ENCODE results near the gene MYCBP2. TPM values are rescaled to one million over a fixed set of nuclear protein-coding genes. Genes with fewer than 3 reads are reported as not detected.

The MYCBP2 gene
- total and polyA plus RNA-seq, 3 donors from 2014 or later, result 69.8 to 195 (median 188) TPM

DNA sequence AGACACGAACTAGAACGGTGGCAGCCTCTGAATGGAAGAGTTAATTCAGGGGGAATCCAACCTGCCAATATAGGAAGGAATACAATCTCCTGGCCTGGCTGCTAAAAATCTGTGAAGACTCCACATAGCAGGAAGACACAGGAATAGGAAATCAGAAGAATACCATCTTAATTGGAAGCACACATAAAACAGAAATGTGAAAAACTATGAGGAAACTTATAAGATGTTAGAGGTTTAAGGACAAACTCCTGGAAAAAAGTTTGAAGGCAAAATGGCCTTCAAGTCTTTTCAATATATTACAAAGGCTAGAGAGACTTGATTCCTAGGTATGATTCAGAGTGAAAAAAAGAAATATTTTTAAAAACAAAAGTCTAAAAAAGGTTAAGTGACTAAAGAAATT lies 221.8 kb downstream of the MYCBP2 start:
- Histone ChIP-seq H3K27me3 (no peaks in the 10 kb centered on the region), H3K4me3 (no peak overlapping the region), H3K27ac (no peak overlapping the region), H3K9me3 (no peaks in the 10 kb centered on the region), H3K36me3 (ENCODE audit: low read depth, missing control alignments) (no peaks in the 10 kb centered on the region), H3K4me1 (no peaks in the 10 kb centered on the region)
- TF ChIP-seq POLR2A (IDR thresholded peaks at IDR 0.05), result no peak
- TF ChIP-seq CTCF (IDR thresholded peaks at IDR 0.05), result no peak
- WGBS, 2 donors, result 82 to 95% methylated on average over 2 of the region's 2 CpGs
- intact Hi-C loops (cut with DNase I; ENCODE audit: low total_unique reads), result no loop called here
- DNase-seq, result no peak

- H3K9me3 ChIP-seq, result no peaks in the 10 kb centered on the region
- H3K4me1 ChIP-seq, result no peaks in the 10 kb centered on the region
- TF ChIP-seq CTCF (IDR thresholded peaks at IDR 0.05), result no peak
- TF ChIP-seq POLR2A (IDR thresholded peaks at IDR 0.05), result no peak
- H3K27me3 ChIP-seq, result no peaks in the 10 kb centered on the region
- whole genome bisulfite sequencing, 2 donors, result 96% methylated on average over 3 of the region's 3 CpGs
- H3K36me3 ChIP-seq (ENCODE audit: low read depth, missing control alignments), result no peaks in the 10 kb centered on the region
- H3K4me3 ChIP-seq, result no peak overlapping the region
- no peak for DNase-seq
- H3K27ac ChIP-seq, result no peak overlapping the region
- intact Hi-C loops (cut with DNase I; ENCODE audit: low total_unique reads), result no loop called here
Observed at GRCh38 chr13:77099415-77099814, 227.5 kb downstream of the MYCBP2 start.

DNA sequence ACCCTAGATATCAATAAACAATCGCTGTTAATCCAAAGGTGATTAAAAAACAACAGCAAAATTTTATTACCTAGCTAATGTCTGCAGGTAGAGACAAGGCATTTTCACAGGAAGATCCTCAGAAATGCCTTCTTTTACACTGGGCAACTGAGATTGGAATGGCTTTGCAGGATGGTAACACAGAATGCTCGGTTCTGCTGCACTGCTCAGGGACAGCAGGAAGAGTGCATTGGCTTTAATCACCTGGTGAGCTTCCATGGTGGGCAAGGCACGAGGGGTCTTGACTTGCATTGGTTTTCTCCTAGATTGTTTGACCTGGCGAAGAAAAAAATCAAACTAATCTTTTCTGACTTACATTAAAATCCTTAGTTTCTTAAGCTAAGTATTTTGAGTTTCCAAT lies 231.6 kb downstream of the MYCBP2 start:
- no peak for DNase-seq
- H3K27ac ChIP-seq, result no peak overlapping the region
- 92 to 94% methylated on average over 4 of the region's 4 CpGs for WGBS, 2 donors
- no peaks in the 10 kb centered on the region for H3K27me3 ChIP-seq
- intact Hi-C loops (cut with DNase I; ENCODE audit: low total_unique reads), result no loop called here
- no peaks in the 10 kb centered on the region for H3K4me1 ChIP-seq
- H3K4me3 ChIP-seq, result no peak overlapping the region
- no peak for TF ChIP-seq CTCF (IDR thresholded peaks at IDR 0.05)
- TF ChIP-seq POLR2A (IDR thresholded peaks at IDR 0.05), result no peak
- no peaks in the 10 kb centered on the region for H3K36me3 ChIP-seq (ENCODE audit: low read depth, missing control alignments)
- H3K9me3 ChIP-seq, result no peaks in the 10 kb centered on the region

DNA sequence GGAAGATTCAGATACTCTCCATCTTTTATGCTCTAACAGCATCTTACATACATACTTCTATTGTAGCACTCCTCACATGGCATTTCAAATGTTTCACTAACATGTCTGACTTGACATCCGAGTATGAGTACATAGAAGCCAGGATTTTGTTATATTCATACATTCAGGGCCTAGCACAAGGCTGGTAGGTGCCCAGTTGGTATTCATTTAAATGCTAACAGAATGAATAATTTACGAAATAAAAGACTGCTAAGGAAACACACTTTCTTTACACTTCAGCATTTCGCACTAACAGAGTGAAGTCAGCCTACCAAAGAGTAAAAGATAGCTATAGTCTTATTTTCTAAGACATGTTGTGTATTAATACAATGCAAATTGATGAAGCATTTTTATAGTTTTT lies 232.1 kb downstream of the MYCBP2 start:
- no peaks in the 10 kb centered on the region for H3K27me3 ChIP-seq
- WGBS, 2 donors, result 88 to 97% methylated on average over 3 of the region's 3 CpGs
- intact Hi-C loops (cut with DNase I; ENCODE audit: low total_unique reads), result no loop called here

More for the DNA sequence above, 232.1 kb downstream of the MYCBP2 start:
- Histone ChIP-seq H3K36me3 (ENCODE audit: low read depth, missing control alignments) (no peaks in the 10 kb centered on the region), H3K27ac (no peak overlapping the region), H3K4me3 (no peak overlapping the region), H3K9me3 (no peaks in the 10 kb centered on the region), H3K4me1 (no peaks in the 10 kb centered on the region)
- DNase-seq, result no peak
- TF ChIP-seq CTCF (IDR thresholded peaks at IDR 0.05) (no peak), POLR2A (IDR thresholded peaks at IDR 0.05) (no peak)
